Mucosa of descending colon (tissue), 3 donors: ENCODE data around the gene GALNT1. TPM values are rescaled to one million over a fixed set of nuclear protein-coding genes. Genes with fewer than 3 reads are reported as not detected.

Source experiments
- ATAC-seq: fragments of 200-7000 bp; cut with Tn5 transposase; one replicate; pipeline ENCODE4 v1.9.1; 2020; ENCODE audit warnings: mild to moderate bottlenecking, moderate library complexity
- DNase-seq, 3 donors: peaks; one replicate each; pipeline ENCODE4 v3.0.0-alpha.2; 2020
- H3K36me3 ChIP-seq: fragments of 200-600 bp; one replicate; pipeline ENCODE4 v1.8.0; 2021; ENCODE audit warnings: low read depth, mild to moderate bottlenecking
- H3K4me1 ChIP-seq: fragments of 200-600 bp; one replicate; pipeline ENCODE4 v1.8.0; 2021; ENCODE audit warnings: low read depth, mild to moderate bottlenecking
- H3K4me3 ChIP-seq: fragments of 200-600 bp; one replicate; pipeline ENCODE4 v1.8.0; 2021; ENCODE audit warnings: mild to moderate bottlenecking
- H3K9me3 ChIP-seq: fragments of 200-600 bp; one replicate; pipeline ENCODE4 v1.8.0; 2021; ENCODE audit warnings: mild to moderate bottlenecking
- intact Hi-C, 2 donors: fragments of 100-400 bp; cut with DNase I in 1 of 2; cut with micrococcal nuclease in 1 of 2; formaldehyde crosslinking; loops; one replicate each; pipeline versions ENCODE4 v1.11.0 to v1.11.1; 2022; cut with DNase I, micrococcal nuclease
- total RNA-seq, 3 donors: library from RNA; stranded (reverse); fragmentation: NEBNext Ultra II Directional in 2 of 3; extraction: Animal tissue kit (Norgen Biotek cat#: 25700) in 2 of 3; gene quantifications; one replicate each; pipeline versions ENCODE4 v1.2.1 to v1.2.4, GENCODE V29; 2021 to 2023
- TF ChIP-seq, protein P1 (sequence below): fragments of 200-600 bp; IDR thresholded peaks from one replicate; pipeline ENCODE4 v1.8.0; 2022; ENCODE audit warnings: antibody characterized with exemption, mild to moderate bottlenecking
- donor health status: DM: no; HTN: no; CAD: no; lungs with moderate emphysema.
- donor health status: DM: no; HTN: no; CAD: no.
- donor health status: DM: no; HTN: yes; CAD: no.

The GALNT1 gene
- total RNA-seq, 3 donors from 2014 or later: 82.7 to 118 (median 109) TPM

DNA sequence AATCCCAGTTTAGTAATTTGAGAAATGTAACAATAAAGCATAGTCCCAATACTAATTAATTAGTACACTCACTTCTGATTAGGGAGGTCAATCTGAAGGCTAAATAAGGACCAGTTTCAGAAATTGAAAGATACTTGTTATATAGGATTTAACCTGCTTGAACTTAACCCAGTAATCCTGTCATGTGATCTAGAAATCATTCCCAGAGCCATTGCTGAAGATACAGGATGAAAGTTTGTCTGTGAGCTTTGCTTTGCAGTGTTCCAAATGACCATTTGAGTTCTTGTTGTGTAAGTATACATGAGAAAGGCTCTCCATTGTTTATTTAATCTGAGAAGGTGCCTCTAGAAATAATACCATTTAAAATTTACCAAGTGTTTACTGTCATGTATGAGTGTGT lies 52.2 kb downstream of the GALNT1 start:
- DNase-seq: no peak
- intact Hi-C loops: no loop called here
- no peak for ATAC-seq
- Histone ChIP-seq H3K4me1 (no peaks in the 10 kb centered on the region), H3K36me3 (no peaks in the 10 kb centered on the region), H3K9me3 (peaks cover 9% of the 10 kb centered on the region), H3K4me3 (no peak overlapping the region)
- TF ChIP-seq, protein P1, sequence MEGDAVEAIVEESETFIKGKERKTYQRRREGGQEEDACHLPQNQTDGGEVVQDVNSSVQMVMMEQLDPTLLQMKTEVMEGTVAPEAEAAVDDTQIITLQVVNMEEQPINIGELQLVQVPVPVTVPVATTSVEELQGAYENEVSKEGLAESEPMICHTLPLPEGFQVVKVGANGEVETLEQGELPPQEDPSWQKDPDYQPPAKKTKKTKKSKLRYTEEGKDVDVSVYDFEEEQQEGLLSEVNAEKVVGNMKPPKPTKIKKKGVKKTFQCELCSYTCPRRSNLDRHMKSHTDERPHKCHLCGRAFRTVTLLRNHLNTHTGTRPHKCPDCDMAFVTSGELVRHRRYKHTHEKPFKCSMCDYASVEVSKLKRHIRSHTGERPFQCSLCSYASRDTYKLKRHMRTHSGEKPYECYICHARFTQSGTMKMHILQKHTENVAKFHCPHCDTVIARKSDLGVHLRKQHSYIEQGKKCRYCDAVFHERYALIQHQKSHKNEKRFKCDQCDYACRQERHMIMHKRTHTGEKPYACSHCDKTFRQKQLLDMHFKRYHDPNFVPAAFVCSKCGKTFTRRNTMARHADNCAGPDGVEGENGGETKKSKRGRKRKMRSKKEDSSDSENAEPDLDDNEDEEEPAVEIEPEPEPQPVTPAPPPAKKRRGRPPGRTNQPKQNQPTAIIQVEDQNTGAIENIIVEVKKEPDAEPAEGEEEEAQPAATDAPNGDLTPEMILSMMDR: no peak

DNA sequence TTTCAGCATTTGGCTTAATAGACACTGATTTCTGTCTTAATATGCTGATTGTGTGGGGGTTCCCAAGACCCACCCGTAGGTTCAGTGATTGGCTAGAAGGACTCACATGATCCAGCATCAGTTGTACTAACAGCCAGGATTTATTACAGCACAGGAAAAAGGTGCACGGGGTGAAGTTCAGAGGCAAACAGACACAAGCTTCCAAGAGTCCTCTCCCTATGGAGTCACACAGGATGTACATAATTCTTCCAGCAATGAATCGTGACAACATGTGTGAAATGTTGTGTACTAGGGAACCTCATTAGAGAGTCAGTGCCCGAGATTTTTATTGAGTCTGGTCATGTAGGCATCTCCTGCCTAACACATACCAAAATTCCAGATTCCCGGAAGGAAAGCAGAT lies 52.8 kb downstream of the GALNT1 start:
- TF ChIP-seq, protein P1: no peak
- Histone ChIP-seq H3K36me3 (no peaks in the 10 kb centered on the region), H3K9me3 (peaks cover 9% of the 10 kb centered on the region), H3K4me1 (no peaks in the 10 kb centered on the region), H3K4me3 (no peak overlapping the region)
- ATAC-seq: peak; percentile 34
- DNase-seq: no peak
- intact Hi-C loops: no loop called here

DNA sequence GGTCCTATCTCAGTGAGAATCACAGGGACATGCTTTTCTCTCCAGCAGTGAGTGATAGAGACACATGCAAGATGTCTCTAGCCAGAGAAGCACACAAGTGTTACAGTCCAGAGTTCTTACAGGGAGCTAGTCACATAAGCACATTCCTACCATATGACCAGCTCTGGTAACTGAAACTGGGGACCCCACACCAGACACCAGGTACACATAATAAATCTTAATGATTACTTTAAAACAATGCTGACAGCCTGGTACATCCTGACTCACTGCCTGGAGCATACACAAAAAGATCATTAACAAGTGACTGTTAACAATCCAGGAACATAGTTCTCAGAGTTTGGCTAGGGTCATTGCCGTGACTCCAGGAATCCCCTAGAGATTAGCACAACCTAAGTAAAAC lies 53.6 kb downstream of the GALNT1 start:
- no peaks in the 10 kb centered on the region for H3K4me1 ChIP-seq
- H3K36me3 ChIP-seq: no peaks in the 10 kb centered on the region
- DNase-seq (no peak), ATAC-seq (peak; percentile 72)
- TF ChIP-seq, protein P1: no peak
- H3K4me3 ChIP-seq: no peak overlapping the region
- peaks cover 9% of the 10 kb centered on the region for H3K9me3 ChIP-seq
- intact Hi-C loops: no loop called here

DNA sequence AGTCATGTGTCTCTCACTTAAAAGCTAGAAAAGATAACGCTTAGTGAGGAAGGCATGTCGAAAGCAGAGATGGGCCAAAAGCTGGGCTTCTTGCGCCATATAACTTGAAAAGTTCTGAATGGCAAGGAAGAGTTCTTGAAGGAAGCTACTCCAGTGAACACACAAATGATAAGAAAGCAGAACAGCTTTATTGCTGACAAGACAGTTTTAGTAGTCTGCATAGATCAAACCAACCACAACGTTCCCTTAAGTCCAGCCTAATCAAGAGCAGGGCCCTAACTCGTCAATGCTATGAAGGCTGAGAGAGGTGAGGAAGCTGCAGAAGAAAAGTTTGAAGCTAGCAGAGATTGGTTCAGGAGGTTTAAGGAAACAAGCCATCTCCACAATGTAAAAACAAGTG lies 55.7 kb downstream of the GALNT1 start:
- intact Hi-C loops: no loop called here
- ATAC-seq: no peak

DNA sequence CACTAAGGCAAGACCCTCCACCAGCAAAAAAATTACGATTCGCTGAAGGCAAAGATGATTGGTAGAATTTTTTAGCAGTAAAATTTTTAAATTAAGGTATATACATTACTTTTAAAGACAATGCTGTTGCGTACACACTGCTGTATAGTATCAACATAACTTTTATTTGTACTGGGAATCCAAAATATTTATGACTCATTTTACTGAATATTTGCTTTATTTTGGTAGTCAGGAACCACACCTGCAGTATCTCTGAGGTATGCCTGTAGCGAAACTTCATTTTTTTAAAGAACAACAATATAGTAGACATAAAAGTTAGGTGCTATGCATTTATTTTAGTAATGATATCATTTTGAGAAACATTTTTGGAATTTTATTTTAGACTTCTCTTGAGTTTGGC lies 57.8 kb downstream of the GALNT1 start:
- Histone ChIP-seq H3K36me3 (no peaks in the 10 kb centered on the region), H3K4me1 (no peaks in the 10 kb centered on the region), H3K9me3 (peaks cover 9% of the 10 kb centered on the region), H3K4me3 (no peak overlapping the region)
- TF ChIP-seq, protein P1: no peak
- intact Hi-C loops: no loop called here
- DNase-seq (no peak), ATAC-seq (no peak)

More for the DNA sequence above, 55.7 kb downstream of the GALNT1 start:
- Histone ChIP-seq H3K9me3 (peaks cover 9% of the 10 kb centered on the region), H3K4me3 (no peak overlapping the region), H3K36me3 (no peaks in the 10 kb centered on the region), H3K4me1 (no peaks in the 10 kb centered on the region)
- TF ChIP-seq, protein P1: no peak
- no peak for DNase-seq

DNA sequence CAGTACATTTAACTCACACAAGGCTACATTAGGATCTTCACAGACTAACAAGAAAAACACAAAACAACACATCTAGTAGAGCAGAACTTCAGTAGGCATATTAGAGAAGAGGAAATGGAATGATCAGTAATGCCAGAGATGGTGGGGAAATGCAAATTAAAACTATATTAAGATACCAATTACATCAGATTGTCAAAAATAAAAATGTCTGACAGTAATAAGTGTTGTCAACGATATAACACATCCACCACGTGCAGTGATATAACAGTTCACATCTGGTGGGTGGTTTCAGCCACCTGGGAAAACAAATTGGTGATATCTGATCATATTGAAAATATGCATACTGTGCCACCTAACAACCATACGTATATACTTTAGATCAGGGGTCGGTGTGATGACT lies 59.9 kb downstream of the GALNT1 start:
- H3K36me3 ChIP-seq: no peaks in the 10 kb centered on the region
- H3K4me1 ChIP-seq: no peaks in the 10 kb centered on the region
- intact Hi-C loops: no loop called here

More for the DNA sequence above, 59.9 kb downstream of the GALNT1 start:
- H3K9me3 ChIP-seq: peaks cover 9% of the 10 kb centered on the region
- ATAC-seq: no peak
- DNase-seq: no peak
- H3K4me3 ChIP-seq: no peak overlapping the region
- TF ChIP-seq, protein P1: no peak
